ENCODE measurements around the gene KIF16B. TPM values are rescaled to one million over a fixed set of nuclear protein-coding genes. Genes with fewer than 3 reads are reported as not detected.

KIF16B gene
- total RNA-seq, 1 experiment from 2014 or later = 7.0 TPM

DNA sequence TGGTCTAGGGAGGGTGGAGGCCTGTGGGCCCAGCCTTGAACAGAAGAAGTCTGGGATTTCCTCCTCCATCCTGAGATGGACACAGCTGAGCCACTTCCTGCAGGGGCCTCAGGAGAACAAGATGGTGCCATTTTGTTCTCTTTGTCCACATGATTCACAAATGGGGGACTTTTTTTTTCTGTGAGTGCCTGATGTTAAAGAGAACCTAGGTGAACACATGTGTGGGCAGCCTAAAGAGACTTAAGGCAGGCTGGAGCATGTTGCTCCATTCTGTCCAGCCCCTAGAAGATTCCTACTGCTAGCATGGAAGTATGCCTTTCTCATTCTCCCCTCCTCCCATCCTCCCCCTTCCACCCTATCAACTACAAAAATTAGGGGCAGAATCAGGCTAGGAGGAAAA lies 49.3 kb upstream of the KIF16B start:
- POLR2A ChIA-PET = no interaction called here
- Histone ChIP-seq H3K36me3 (ENCODE audit: control insufficient read depth in 1 of 2, insufficient read depth in 2 of 2, low read length in 2 of 2) (no peaks in the 10 kb centered on the region), H4K20me1 (ENCODE audit: insufficient read depth) (no peaks in the 10 kb centered on the region), H3K79me2 (ENCODE audit: insufficient read depth, low read length) (no peaks in the 10 kb centered on the region), H2AFZ (ENCODE audit: low read depth, low read length, poor library complexity, severe bottlenecking) (no peak overlapping the region), H3K4me1 (ENCODE audit: control insufficient read depth in 1 of 2, insufficient read depth in 2 of 2, low read length in 2 of 2) (no peaks in the 10 kb centered on the region; a peak in 1 of 4 replicates), H3K9ac (ENCODE audit: low read length) (no peak overlapping the region), H3K9me3 (ENCODE audit: control insufficient read depth in 1 of 2, insufficient read depth in 1 of 2, low read depth in 1 of 2, low read length in 2 of 2) (no peaks in the 10 kb centered on the region; a peak in 1 of 4 replicates), H3K27me3 (ENCODE audit: insufficient read depth, low read length) (no peaks in the 10 kb centered on the region), H3K9me2 (ENCODE audit: insufficient read depth) (no peaks in the 10 kb centered on the region), H3K4me3 (replicated peaks in 1 of 2; ENCODE audit: low read depth in 1 of 2, low read length in 2 of 2) (no peak overlapping the region), H3K4me2 (ENCODE audit: low read length) (no peak overlapping the region), H3K27ac (ENCODE audit: low read depth, low read length) (no peak overlapping the region)
- no TSS peak for BruUV-seq (replicated peaks)
- DNase-seq (ENCODE audit: low read depth, low spot score) (no peak), ATAC-seq (no peak)
- intact Hi-C loops (cut with micrococcal nuclease) = no loop called here
- TF ChIP-seq CEBPB (IDR thresholded peaks at IDR 0.05; ENCODE audit: low read depth) (no peak), JUND (IDR thresholded peaks at IDR 0.05) (no peak)
- TF ChIP-seq, protein P1, sequence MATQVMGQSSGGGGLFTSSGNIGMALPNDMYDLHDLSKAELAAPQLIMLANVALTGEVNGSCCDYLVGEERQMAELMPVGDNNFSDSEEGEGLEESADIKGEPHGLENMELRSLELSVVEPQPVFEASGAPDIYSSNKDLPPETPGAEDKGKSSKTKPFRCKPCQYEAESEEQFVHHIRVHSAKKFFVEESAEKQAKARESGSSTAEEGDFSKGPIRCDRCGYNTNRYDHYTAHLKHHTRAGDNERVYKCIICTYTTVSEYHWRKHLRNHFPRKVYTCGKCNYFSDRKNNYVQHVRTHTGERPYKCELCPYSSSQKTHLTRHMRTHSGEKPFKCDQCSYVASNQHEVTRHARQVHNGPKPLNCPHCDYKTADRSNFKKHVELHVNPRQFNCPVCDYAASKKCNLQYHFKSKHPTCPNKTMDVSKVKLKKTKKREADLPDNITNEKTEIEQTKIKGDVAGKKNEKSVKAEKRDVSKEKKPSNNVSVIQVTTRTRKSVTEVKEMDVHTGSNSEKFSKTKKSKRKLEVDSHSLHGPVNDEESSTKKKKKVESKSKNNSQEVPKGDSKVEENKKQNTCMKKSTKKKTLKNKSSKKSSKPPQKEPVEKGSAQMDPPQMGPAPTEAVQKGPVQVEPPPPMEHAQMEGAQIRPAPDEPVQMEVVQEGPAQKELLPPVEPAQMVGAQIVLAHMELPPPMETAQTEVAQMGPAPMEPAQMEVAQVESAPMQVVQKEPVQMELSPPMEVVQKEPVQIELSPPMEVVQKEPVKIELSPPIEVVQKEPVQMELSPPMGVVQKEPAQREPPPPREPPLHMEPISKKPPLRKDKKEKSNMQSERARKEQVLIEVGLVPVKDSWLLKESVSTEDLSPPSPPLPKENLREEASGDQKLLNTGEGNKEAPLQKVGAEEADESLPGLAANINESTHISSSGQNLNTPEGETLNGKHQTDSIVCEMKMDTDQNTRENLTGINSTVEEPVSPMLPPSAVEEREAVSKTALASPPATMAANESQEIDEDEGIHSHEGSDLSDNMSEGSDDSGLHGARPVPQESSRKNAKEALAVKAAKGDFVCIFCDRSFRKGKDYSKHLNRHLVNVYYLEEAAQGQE (IDR thresholded peaks at IDR 0.05; ENCODE audit: low read depth) = no peak
- RAD21 ChIA-PET (ENCODE audit: low non-redundant PET in 1 of 2, low total read pairs in 2 of 2, uncharacterized antibody in 2 of 2, unreplicated experiment in 2 of 2) = no interaction called here
- CTCF ChIA-PET = no interaction called here

DNA sequence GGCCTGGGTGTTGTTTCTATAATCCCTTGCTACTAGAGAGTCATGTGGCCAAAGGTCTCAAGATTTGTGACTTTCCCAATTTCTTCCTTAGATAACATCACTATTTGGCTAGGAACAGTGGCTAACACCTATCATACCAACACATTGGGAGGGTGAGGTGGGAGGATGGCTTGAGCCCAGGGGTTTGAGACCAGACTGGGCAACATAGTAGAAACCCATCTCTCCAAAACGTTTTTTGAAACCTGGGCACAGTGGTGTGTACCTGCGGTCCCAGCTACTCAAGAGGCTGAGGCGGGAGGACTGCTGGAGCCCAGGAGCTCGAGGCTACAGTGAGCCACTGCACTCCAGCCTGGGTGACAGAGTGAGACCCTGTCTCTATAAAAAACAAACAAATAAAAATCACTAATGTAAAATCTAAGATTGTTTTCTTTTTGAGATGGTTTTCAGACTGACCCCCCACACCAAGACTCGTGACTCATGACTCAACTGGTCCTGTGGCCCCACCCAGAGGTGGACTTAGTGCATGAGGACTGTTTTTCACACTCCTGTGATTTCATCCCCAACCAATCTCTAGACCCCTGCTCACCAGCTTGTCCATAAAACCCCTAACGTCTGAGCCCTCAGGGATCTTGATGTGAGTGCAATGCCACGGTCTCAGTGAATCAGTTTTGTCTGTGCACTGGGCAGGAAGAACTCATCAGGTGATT lies 48.3 kb upstream of the KIF16B start:
- no peak overlapping the region for H3K27ac ChIP-seq (ENCODE audit: low read depth, low read length)
- ChIA-PET POLR2A (no interaction called here), CTCF (no interaction called here), RAD21 (ENCODE audit: low non-redundant PET in 1 of 2, low total read pairs in 2 of 2, uncharacterized antibody in 2 of 2, unreplicated experiment in 2 of 2) (no interaction called here)
- DNase-seq (ENCODE audit: low read depth, low spot score) (no peak), ATAC-seq (no peak)
- no peak overlapping the region for H3K4me2 ChIP-seq (ENCODE audit: low read length)
- no peak overlapping the region for H2AFZ ChIP-seq (ENCODE audit: low read depth, low read length, poor library complexity, severe bottlenecking)
- no peaks in the 10 kb centered on the region for H3K79me2 ChIP-seq (ENCODE audit: insufficient read depth, low read length)
- H3K9me2 ChIP-seq (ENCODE audit: insufficient read depth) = no peaks in the 10 kb centered on the region
- no peaks in the 10 kb centered on the region; a peak in 1 of 4 replicates for H3K4me1 ChIP-seq (ENCODE audit: control insufficient read depth in 1 of 2, insufficient read depth in 2 of 2, low read length in 2 of 2)
- H3K27me3 ChIP-seq (ENCODE audit: insufficient read depth, low read length) = no peaks in the 10 kb centered on the region
- H3K9ac ChIP-seq (ENCODE audit: low read length) = no peak overlapping the region
- no peaks in the 10 kb centered on the region for H4K20me1 ChIP-seq (ENCODE audit: insufficient read depth)
- no peak overlapping the region for H3K4me3 ChIP-seq (replicated peaks in 1 of 2; ENCODE audit: low read depth in 1 of 2, low read length in 2 of 2)
- H3K9me3 ChIP-seq (ENCODE audit: control insufficient read depth in 1 of 2, insufficient read depth in 1 of 2, low read depth in 1 of 2, low read length in 2 of 2) = peaks cover 0 to 3% of the 10 kb centered on the region in 2 experiments; a peak in 1 of 4 replicates
- TF ChIP-seq RAD21 (IDR thresholded peaks at IDR 0.05; ENCODE audit: low read depth) (peak; percentile 14; the same call in 1 of the 2 replicates), SP1 (IDR thresholded peaks at IDR 0.05; ENCODE audit: low read depth) (no peak)
- TF ChIP-seq, protein P2, sequence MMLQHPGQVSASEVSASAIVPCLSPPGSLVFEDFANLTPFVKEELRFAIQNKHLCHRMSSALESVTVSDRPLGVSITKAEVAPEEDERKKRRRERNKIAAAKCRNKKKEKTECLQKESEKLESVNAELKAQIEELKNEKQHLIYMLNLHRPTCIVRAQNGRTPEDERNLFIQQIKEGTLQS (IDR thresholded peaks at IDR 0.05) = no peak
- no TSS peak for BruUV-seq (replicated peaks)
- intact Hi-C loops (cut with micrococcal nuclease) = no loop called here
- H3K36me3 ChIP-seq (ENCODE audit: control insufficient read depth in 1 of 2, insufficient read depth in 2 of 2, low read length in 2 of 2) = no peaks in the 10 kb centered on the region
